COR-L47 (cell line): Measurements from ENCODE around the gene CFAP70.

Source experiments
- DNase-seq: peaks from one replicate; lab custom pipeline; 2025; lab: John Stamatoyannopoulos, UW

CFAP70 gene

GRCh38 chr10:73252445-73253224, 106.0 kb downstream of the CFAP70 start, which contains the start of gene MRPS16:
MRPS16 (minus strand) TSS chr10:73252644; CDS start chr10:73252482, 162 bp downstream.
- peak; percentile 79 for DNase-seq

DNA sequence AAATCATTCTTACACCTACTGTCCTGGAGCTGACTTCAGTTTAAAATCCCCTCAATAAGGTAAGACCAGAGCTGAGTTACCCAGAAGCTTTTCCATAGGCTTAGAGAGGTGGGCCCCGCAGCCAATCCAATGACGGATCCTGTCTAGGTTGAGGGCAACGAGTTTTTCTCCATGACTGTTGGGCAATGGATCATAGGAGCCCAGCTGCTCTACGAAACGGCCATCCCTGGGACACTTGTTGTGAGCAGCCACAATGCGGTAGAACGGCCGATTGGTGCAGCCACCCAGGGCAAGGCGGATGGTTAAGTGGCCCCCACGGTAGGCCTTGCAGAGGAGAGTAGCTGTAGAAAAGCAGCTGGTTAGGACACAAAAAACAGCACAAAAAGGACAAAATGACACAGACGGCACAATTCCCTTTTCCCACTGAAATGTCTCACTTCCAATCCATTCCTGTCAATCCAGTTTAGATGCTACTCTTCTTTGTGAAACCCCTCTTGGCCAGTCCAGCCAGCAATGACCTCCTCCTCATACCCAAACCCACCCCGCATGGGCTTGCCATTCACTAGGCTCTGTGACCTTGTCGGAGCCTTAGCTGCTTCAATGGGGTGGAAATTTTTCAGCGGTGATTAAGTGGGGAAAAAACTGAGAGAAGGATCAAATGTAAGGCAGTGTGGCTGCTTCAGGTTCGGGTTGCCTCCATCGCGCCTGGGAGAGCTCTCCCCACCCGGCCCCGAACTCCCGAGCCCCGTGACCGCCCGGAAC, 106.8 kb downstream of the CFAP70 start:
- DNase-seq: no peak

DNA sequence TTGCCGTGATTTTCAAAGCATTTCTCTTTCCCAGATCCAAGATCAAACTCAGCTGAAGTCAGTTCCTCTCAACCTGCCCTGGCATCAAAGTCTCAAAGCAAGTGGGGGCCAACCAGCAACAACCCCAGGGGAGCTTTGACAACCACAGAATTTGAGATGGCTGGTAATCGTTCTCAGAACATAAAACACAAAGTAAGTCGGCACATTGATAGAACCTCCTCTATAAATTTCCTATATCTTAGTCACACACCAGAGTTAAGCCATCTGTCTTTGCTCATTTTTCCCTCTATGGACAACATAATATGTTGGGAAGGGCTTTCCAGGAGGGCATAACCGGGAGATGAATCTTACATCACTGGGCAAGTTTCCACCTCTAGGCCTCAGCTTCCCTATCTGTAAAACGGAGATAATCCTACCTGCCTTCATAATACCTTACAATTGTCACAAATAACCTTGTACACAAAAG, 110.4 kb downstream of the CFAP70 start:
- no peak for DNase-seq

DNA sequence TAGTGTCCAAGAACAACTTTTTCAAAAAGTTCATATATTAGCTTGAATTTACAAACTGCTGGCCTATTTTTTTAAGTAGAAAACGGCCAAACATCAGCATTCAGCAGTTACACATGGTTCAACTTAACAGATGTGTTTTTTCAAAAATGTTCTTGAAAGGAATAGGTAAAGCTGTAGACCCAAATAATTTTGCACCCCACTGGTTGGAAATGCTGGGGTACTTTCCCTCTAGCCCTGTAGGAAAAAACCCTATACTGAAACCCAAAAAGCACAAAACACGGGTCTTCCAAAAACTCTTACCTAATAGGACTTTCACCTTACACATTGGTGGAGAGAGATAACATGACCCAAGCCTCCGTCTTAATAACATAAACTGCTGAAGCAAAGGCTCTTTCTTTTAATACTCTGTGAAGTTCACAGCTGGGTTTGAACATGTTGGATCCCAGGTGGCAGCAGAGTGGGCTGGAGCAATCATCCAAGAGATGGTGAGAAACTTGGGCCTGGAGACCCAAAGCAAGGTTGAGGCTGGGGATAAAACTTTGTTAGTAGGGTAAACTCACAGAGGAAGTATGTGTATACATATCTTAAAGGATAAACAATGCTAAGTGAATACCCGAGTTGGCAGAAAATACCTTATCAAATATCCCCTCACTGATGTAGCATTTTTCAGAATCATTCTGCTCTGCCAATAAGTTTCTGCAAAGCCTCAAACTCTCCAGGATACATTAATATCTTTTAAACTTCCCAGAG, 111.0 kb downstream of the CFAP70 start:
- no peak for DNase-seq

DNA sequence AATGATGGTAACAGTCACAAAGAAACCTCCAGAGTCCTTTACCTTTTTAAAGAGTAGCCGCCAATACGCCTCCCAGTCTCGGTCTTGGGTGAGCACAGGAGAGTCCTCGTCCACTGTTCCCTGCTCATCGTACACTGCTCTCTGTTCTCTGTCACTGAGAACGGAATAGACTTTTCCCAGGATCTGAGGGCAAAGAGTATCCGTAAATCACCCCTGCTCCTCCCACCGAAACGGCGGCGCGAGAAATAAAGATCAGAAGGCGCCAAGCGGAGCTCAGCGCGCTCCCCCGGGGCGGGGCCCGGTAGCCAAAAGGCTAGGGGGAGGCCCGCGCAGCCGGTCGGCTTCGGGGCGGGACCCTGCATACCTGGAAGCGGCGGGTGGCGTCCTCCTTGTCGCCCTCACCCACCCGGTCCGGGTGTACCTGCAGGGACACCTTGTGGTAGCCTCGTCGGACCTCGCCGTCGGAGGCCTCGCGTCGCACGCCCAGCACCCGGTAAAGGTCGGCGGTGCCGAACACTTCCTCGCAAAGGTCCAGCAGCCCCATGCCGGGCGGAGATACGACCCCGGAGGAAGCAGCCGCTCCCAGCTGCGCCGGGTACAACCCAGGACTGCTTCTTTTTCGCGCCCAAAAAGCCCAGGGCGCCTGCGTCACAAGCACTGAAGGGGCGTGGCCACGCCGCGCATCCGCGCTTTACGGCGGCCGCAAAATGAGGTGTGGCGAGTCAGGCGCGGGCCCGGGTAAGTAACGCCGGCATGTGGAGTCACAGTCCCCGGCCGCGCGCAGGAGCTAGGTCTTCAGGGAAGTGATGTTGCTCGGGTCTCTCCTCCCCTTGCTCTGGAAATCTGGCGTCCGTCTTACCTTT, 111.8 kb downstream of the CFAP70 start, which contains the start of gene DNAJC9:
Gene DNAJC9, minus strand, starts transcription at position 610 of the 863 bp plus-strand sequence. Its CDS starts 66 bp downstream, at position 544.
- DNase-seq: peak; percentile 85

DNA sequence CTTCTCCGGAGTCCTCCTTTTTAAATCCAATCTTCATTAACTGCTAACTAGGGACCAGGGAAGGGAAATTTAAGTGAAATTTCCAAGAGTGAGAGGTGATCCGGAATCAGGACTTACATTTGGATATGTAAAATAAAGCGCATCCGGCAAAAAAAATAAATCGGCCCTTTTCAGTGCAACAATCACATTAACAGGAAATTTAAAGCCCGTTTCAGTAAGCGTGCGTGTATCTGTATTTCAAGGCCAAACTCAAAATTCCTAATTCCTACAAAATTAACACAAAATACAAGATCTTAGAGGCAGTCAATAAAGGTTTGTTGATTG, 112.4 kb downstream of the CFAP70 start:
- no peak for DNase-seq

- DNase-seq: no peak
These were observed 113.7 kb downstream of the CFAP70 start for GRCh38 chr10:73244866-73245477.

DNA sequence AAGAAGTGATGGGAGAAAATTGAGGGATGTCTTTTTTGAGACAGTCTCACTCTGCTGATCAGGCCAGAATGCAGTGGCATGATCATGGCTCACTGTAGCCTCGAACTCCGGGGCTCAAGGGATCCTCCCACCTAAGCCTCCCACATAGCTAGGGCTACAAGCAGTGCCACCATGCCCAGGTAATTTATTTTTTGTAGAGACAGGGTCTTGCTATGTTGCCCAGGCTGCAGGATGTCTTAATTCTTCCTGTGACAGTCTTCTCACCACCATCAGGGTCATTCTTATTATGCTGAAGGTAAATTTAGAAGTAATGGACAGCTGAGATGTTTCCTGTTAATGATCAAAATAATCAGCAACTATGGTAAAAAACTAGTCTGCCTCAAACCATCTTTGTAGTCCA, 118.8 kb downstream of the CFAP70 start:
- no peak for DNase-seq

DNA sequence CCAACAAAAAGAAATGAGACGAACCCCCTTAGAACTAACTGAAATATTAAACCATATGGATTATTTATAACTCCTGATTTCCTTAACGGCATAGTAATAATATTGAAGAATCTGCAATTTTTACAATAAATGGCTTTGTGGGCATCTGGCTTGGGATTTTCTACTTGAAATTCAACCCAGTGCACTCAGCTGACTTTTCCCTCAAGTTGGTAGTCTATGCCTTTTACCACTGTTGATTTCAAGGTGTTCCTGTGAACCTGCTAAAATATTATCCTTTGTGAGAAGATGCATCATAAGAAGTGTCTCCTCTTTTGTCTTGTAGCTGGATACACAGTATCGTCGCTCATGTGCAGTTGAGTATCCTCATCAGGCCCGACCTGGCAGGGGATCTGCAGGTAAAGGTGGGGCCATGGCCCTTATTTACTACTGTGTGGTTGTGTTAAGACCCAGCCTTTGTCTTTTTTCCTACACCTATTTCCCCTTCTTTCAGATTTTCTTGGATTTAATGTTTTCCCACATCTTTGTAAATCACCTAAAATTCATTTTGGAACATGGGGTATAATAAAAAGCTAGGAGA, 119.6 kb downstream of the CFAP70 start:
- DNase-seq: no peak

- DNase-seq: no peak
These were observed 124.0 kb downstream of the CFAP70 start for GRCh38 chr10:73234695-73235094.

GRCh38 chr10:73233883-73234282, 124.8 kb downstream of the CFAP70 start:
- no peak for DNase-seq

DNA sequence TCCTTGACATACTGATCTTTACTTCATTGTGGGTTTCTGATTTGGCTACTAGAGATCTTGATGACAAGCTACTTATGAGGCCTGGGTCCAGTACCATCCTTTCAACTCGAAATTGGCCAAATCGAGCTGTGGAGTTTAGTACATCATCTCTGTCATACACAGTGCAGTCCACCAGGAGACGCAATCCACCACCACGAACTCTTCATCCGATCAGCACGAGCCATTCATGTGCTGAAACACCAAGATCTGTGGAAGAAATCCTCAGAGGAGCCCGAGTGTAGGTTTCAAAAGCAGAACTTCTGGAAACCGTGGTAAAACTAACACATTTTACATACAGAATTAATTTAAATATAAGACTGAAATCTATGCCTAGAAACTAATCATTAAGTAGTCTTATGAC, 125.8 kb downstream of the CFAP70 start:
- DNase-seq: no peak

GRCh38 chr10:73229567-73229966, 129.1 kb downstream of the CFAP70 start:
- DNase-seq: no peak

GRCh38 chr10:73228247-73228646, 130.4 kb downstream of the CFAP70 start:
- DNase-seq: no peak

- no peak for DNase-seq
These were observed 132.0 kb downstream of the CFAP70 start for GRCh38 chr10:73226663-73227062.

GRCh38 chr10:73225518-73225917, 133.1 kb downstream of the CFAP70 start:
- DNase-seq: no peak

GRCh38 chr10:73220989-73221388, 137.7 kb downstream of the CFAP70 start:
- DNase-seq: no peak

DNA sequence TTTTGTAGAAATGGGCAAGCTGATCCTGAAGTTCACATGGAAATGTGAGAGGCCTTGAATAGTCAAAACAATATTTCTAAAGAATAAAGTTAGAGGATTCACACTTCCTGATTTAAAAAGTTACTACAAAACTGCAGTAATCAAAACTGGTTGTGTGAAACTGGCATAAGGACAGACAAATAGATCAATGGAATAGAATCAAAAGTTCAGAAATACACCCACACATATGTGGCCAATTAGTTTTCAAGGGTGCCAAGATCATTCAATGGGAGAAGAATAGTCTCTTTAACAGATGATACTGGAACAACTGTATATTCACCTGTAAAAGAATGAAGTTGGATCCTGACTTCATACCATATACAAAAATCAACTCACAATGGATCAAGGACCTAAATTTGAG, 139.3 kb downstream of the CFAP70 start:
- DNase-seq: no peak

- DNase-seq: no peak
These were observed 140.1 kb downstream of the CFAP70 start for GRCh38 chr10:73218431-73219191.

DNA sequence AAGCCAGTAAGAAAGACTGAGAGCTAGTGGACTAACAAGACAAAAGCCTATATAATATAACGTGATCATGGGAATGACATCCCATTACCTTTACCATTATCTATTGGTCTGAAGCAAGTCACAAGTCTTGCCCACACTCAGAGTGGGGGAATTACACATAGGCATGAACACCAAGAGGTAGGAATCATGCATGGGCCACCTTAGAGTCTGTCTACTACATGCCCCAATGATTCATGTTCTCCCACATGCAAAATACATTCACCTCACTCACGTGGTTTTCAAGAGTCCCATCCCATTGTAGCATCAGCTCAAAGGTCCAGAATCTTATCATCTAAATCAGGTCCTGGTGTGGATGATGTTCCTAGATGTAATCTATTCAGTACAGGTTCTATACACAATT, 141.0 kb downstream of the CFAP70 start:
- no peak for DNase-seq
